ENCODE measurements around the gene RAB11FIP4.

DNA sequence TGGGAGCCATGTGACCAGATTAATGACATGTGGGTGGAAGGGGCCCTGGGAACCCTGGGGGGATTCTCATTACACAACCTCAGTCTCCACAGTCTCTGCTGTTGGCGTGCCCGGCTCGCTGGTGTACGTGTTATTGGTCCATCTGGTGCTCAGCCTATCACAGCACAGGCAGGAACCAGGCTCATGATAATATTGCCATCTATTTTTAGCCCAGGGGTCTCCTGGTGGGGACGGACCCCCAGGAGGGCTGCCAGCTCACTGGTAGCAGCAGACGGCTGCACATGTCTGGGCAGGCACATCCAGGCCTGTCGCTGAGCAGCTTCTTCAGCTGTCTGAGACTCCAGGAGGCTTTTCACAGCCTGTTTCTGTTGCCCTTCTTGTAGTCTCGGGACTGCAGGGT is 123.8 kb downstream of the RAB11FIP4 start:
- TF ChIP-seq, protein P1, sequence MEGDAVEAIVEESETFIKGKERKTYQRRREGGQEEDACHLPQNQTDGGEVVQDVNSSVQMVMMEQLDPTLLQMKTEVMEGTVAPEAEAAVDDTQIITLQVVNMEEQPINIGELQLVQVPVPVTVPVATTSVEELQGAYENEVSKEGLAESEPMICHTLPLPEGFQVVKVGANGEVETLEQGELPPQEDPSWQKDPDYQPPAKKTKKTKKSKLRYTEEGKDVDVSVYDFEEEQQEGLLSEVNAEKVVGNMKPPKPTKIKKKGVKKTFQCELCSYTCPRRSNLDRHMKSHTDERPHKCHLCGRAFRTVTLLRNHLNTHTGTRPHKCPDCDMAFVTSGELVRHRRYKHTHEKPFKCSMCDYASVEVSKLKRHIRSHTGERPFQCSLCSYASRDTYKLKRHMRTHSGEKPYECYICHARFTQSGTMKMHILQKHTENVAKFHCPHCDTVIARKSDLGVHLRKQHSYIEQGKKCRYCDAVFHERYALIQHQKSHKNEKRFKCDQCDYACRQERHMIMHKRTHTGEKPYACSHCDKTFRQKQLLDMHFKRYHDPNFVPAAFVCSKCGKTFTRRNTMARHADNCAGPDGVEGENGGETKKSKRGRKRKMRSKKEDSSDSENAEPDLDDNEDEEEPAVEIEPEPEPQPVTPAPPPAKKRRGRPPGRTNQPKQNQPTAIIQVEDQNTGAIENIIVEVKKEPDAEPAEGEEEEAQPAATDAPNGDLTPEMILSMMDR (IDR thresholded peaks at IDR 0.05): no peak
- no peak for TF ChIP-seq SIN3A (IDR thresholded peaks at IDR 0.05; ENCODE audit: borderline replicate concordance, insufficient read depth, low read depth, low read length)
- TF ChIP-seq POLR2AphosphoS5 (IDR thresholded peaks at IDR 0.05; ENCODE audit: low read depth, low read length): no peak
- no peak for TF ChIP-seq REST (IDR thresholded peaks at IDR 0.05; ENCODE audit: insufficient read depth in 1 of 2, low read depth in 2 of 2, low read length in 1 of 2)
- no peak for TF ChIP-seq TCF7L2 (IDR thresholded peaks at IDR 0.05; ENCODE audit: low read depth, low read length)
